ENCODE measurements around the gene VTI1A. TPM values are rescaled to one million over a fixed set of nuclear protein-coding genes. Genes with fewer than 3 reads are reported as not detected.

VTI1A gene
- total RNA-seq, 4 donors from 2014 or later: 43.5 to 80.4 (median 62.3) TPM

DNA sequence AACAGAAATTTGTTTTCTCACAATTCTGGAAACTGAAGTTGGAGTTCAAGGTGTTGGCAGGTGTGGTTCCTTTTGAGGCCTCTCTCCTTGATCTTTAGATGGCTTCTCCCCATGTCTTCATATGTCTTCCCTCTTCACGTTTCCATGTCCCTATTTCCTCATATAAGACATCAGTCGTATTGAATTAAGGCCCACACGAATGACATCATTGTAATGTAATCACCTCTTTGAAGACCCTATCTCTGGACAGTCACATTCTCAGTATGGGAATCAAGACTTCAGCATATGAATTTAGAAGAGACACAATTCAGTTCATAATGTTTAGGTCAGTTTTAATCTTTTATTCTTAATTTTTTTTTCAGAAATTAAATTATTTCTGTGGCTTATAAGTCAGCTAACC, 19.8 kb downstream of the VTI1A start:
- ATAC-seq (ENCODE audit: low FRiP score) (no peak), DNase-seq (ENCODE audit: low spot score) (no peak)
- TF ChIP-seq, protein P1, sequence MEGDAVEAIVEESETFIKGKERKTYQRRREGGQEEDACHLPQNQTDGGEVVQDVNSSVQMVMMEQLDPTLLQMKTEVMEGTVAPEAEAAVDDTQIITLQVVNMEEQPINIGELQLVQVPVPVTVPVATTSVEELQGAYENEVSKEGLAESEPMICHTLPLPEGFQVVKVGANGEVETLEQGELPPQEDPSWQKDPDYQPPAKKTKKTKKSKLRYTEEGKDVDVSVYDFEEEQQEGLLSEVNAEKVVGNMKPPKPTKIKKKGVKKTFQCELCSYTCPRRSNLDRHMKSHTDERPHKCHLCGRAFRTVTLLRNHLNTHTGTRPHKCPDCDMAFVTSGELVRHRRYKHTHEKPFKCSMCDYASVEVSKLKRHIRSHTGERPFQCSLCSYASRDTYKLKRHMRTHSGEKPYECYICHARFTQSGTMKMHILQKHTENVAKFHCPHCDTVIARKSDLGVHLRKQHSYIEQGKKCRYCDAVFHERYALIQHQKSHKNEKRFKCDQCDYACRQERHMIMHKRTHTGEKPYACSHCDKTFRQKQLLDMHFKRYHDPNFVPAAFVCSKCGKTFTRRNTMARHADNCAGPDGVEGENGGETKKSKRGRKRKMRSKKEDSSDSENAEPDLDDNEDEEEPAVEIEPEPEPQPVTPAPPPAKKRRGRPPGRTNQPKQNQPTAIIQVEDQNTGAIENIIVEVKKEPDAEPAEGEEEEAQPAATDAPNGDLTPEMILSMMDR (IDR thresholded peaks at IDR 0.05): no peak

- ATAC-seq (ENCODE audit: low FRiP score): no peak
- no peak for DNase-seq (ENCODE audit: low spot score)
- TF ChIP-seq, protein P1 (IDR thresholded peaks at IDR 0.05): no peak
These were observed 20.6 kb downstream of the VTI1A start for GRCh38 chr10:112467541-112468075.

DNA sequence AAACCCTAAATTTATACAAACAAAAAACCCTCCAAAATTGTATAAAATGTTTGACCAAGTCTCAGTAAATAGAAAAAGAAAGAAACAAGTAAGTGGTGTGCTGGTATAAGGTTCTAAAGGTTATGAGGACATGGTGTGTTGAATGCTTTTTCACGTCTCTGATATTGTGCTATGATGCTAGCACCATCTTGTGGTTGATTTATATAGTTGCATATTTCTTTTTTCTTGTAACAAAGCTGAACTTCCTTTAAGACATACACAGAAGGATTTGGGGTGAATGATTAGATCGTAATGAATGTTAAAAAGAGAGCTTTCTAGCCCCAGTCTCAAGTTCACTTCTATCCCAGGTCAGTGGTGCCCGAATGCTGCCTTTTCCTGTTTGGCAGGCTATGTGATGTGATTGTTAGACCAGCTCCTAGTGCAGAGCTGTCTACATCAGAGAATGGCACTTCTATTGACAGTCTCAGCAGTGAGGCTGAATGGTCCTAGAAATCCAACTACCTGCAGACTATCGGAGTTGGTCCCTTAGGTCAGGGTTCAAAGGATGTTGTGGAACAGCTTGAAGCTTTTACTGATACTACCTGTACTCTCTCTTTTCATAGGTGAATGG, 25.0 kb downstream of the VTI1A start:
- ATAC-seq (ENCODE audit: low FRiP score) (peak; percentile 89), DNase-seq (ENCODE audit: low spot score) (no peak)
- TF ChIP-seq, protein P1 (IDR thresholded peaks at IDR 0.05): no peak

DNA sequence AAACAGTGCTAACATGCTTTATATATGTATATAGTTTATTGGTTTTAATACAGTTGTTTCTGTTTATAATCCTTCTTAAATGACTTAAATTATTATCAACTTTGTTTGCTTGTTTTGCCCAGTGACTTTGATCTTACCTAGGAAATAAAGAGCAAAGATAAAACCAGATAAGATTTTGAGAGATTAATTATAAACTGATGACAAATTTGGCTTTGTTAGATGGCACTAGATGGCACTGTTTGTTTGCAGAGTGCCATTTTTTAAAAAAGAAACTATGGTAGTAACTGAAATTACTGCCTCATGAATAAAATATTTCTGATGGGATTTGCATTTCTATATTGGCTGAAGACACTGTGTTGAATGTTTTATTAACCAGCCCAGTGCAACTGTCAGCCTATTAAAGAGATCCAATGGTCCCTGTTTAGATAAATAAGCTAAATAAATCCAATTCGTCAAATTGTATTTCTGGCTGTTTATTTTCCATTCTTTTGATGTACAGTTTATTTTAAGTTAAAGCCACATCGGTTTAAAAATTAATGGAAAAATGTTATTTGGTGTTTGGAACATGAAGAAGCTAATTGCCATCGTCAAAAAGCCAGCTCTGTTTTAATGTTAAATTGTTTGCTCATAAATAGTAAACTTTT, 28.7 kb downstream of the VTI1A start:
- TF ChIP-seq, protein P1 (IDR thresholded peaks at IDR 0.05): no peak
- ATAC-seq (ENCODE audit: low FRiP score) (no peak), DNase-seq (ENCODE audit: low spot score) (no peak)

- DNase-seq (ENCODE audit: low spot score) (no peak), ATAC-seq (ENCODE audit: low FRiP score) (no peak)
- TF ChIP-seq, protein P1 (IDR thresholded peaks at IDR 0.05): no peak
These were observed 34.6 kb downstream of the VTI1A start for GRCh38 chr10:112481602-112482001.

DNA sequence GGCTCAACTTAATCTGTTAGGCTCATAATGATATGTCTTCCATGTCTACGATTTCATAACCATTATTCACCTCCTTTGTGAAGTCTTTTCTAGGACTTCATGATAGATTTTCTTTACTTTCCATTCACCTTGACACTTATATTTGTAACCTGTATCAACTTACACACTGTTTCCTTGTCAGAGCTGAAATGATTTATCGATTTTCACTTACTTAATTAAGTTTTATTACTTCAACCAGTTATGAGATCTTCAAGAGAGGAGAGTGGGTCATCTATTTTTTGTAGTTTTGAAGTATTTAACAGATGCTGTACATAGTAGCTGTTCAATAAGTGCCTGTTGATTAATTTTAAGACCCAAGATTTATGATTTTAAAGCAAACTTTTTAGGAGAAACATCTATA, 37.4 kb downstream of the VTI1A start:
- ATAC-seq (ENCODE audit: low FRiP score): no peak
- TF ChIP-seq, protein P1 (IDR thresholded peaks at IDR 0.05): no peak
- DNase-seq (ENCODE audit: low spot score): no peak

GRCh38 chr10:112487964-112488363, 40.9 kb downstream of the VTI1A start:
- ATAC-seq (ENCODE audit: low FRiP score): no peak
- TF ChIP-seq, protein P1 (IDR thresholded peaks at IDR 0.05): no peak
- no peak for DNase-seq (ENCODE audit: low spot score)
